Measurements from ENCODE around the gene FOXP1.

DNA sequence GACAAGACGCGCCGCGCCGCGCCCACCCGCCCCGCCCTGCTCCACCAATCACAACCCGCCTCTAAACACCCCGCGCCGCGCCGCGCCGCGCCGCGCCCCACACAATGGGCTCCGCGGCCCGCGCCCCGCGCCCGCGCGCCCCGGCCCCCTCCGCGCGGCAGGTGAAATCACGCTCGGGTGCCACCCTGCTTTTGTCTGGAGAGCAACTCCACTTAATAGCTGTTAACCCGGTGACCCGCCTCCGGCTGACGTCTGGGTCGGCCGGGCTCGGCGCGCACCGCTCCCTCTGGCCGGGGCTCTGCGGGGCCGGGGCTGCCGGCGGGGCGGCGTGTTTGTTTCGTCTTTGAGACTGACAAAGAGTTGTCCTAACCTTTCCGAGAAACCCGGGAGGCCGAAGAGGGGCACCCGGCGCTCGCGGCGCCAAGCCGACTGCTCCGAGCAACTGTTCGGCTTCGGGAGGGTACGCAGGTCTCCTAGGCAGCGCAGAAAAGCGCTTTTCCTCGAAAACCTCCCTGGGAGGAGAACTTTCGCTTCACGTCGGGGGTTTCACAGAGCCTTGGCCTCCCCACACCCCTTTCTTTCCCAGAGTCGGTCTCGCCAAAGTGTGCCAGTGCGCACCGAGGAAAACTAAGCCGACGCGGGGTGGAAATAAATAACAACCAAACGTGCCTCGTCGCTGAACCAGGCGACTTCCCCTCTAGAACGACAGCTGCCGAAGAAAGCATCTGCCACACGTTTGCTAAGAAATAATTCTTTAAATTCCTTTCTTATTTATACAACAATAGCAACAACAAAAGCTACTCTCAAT, 518.4 kb downstream of the FOXP1 start:
- TF ChIP-seq SP1 (IDR thresholded peaks at IDR 0.05) (no peak), BHLHE40 (IDR thresholded peaks at IDR 0.05; ENCODE audit: borderline replicate concordance) (no peak), FOXM1 (IDR thresholded peaks at IDR 0.05; ENCODE audit: borderline replicate concordance) (no peak), TARDBP (IDR thresholded peaks at IDR 0.05) (no peak), CTBP1 (IDR thresholded peaks at IDR 0.05; ENCODE audit: borderline replicate concordance) (no peak), ZNF384 (IDR thresholded peaks at IDR 0.05) (no peak), SUZ12 (IDR thresholded peaks at IDR 0.05) (no peak), FOXA1 (IDR thresholded peaks at IDR 0.05) (no peak), NFRKB (IDR thresholded peaks at IDR 0.05) (no peak), ELF4 (IDR thresholded peaks at IDR 0.05) (no peak), FOXK2 (IDR thresholded peaks at IDR 0.05) (no peak)
- TF ChIP-seq, protein P1, sequence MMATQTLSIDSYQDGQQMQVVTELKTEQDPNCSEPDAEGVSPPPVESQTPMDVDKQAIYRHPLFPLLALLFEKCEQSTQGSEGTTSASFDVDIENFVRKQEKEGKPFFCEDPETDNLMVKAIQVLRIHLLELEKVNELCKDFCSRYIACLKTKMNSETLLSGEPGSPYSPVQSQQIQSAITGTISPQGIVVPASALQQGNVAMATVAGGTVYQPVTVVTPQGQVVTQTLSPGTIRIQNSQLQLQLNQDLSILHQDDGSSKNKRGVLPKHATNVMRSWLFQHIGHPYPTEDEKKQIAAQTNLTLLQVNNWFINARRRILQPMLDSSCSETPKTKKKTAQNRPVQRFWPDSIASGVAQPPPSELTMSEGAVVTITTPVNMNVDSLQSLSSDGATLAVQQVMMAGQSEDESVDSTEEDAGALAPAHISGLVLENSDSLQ (IDR thresholded peaks at IDR 0.05) = no peak

Data from HEK293T (cell line).